Prostate gland (tissue), 2 donors: ENCODE data around the gene TUBGCP3. TPM values are rescaled to one million over a fixed set of nuclear protein-coding genes. Genes with fewer than 3 reads are reported as not detected.

Experiments used
- DNase-seq: peaks from one replicate; pipeline ENCODE4 v3.0.0-alpha.2; 2019; ENCODE audit warnings: low spot score
- H3K27ac ChIP-seq, 2 donors: fragments of 200-600 bp; sonication (generic); 2 replicates each; pipeline ENCODE4 v1.5.1; 2017 to 2019
- H3K27me3 ChIP-seq: fragments of 200-600 bp; sonication (generic); replicated peaks from 2 replicates; pipeline ENCODE4 v1.5.1; 2019; ENCODE audit not compliant: insufficient read depth
- H3K36me3 ChIP-seq, 2 donors: fragments of 200-600 bp; sonication (generic); 1 replicate in 1 of 2; 2 replicates in 1 of 2; pipeline versions ENCODE4 v1.5.1 to v1.8.1; 2017 to 2019
- H3K4me1 ChIP-seq: fragments of 200-600 bp; sonication (generic); replicated peaks from 2 replicates; pipeline ENCODE4 v1.5.1; 2019
- H3K4me3 ChIP-seq, 2 donors: fragments of 200-600 bp; sonication (generic); 2 replicates each; pipeline ENCODE4 v1.5.1; 2017 to 2019
- H3K9me3 ChIP-seq: fragments of 200-600 bp; sonication (generic); 2 replicates; pipeline ENCODE4 v1.5.1; 2017
- CTCF ChIP-seq, 4 experiments: fragments of 200-600 bp in 2 of 4; fragments of 450-650 bp in 2 of 4; sonication (generic) in 2 of 4; IDR thresholded peaks; 1 replicate in 3 of 4; 2 replicates in 1 of 4; pipeline ENCODE4 v1.5.1; 2016 to 2019; ENCODE audit warnings: antibody characterized with exemption in 4 of 4, mild to moderate bottlenecking in 2 of 4, moderate library complexity in 2 of 4
- POLR2A ChIP-seq: fragments of 450-650 bp; IDR thresholded peaks from one replicate; pipeline ENCODE4 v1.6.1; 2016; ENCODE audit warnings: antibody characterized with exemption, mild to moderate bottlenecking
- POLR2AphosphoS5 ChIP-seq: sonication (generic); formaldehyde crosslinking; IDR thresholded peaks from one replicate; pipeline ENCODE4 v1.6.1; 2017; ENCODE audit warnings: antibody characterized with exemption
- WGBS: methylation state at CpG from one replicate; pipeline ENCODE4 v1.1.5; 2018; 5-methylcytosine and 5-hydroxymethylcytosine counted together
- intact Hi-C: fragments of 100-400 bp; cut with DNase I; formaldehyde crosslinking; loops from one replicate; pipeline ENCODE4 v1.14.2; 2022
- total RNA-seq, 2 donors: library from RNA; depleted of rRNA; stranded (reverse); fragments of >200 nt; gene quantifications; one replicate each; pipeline ENCODE4 v1.1.0, GENCODE V29; 2016

TUBGCP3 gene
- 10 to 100 TPM; 19.7 to 37.5 TPM for total RNA-seq

DNA sequence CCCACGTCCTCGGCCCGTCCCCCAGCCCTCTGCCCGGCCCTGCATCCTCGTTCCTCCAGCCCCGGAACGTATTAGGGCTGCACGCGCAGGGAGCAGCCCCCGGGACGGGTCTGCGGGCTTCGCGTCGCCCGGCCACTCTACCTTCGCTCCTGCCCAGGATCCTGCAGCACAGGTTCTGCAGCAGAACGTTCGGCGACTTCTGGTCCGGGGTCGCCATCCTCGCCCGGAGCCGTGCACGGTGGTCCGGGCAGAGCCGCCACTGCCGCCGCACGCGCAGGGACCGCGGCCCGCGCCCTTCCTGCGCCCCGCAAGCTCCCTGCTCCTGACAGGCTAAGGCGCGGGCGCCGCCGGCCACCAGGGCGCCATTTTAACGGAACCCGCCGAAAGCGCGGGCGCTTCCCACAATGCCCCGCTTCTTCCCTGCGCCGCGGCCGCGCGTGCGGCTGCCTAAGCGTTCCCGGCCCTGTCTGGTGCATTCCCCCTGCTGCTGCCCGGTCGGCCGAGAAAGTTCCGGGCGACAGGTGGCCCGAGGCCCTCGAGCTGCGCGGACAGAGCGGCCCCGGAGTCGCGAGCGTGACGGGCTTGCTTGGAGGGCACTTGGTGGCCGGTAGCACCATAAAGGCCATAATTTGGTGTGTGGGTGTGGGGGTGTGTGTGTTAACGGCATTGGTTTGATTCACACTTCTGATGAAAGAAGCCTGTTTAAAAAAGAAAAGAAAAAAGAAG is at the start of gene TUBGCP3:
Gene TUBGCP3 (minus strand): TSS at position 390 of the 726 bp plus-strand sequence. CDS start 173 bp downstream, at position 217.
- Histone ChIP-seq H3K4me3 (peak within 1 kb of the TSS; percentile 95 to 96), H3K36me3 (no peaks in the 10 kb centered on the region), H3K27ac (peak within 1 kb of the TSS; percentile 83 to 91), H3K4me1 (peaks cover 9% of the 10 kb centered on the region), H3K9me3 (no peaks in the 10 kb centered on the region), H3K27me3 (no peaks in the 10 kb centered on the region)
- intact Hi-C loops: no loop called here
- under 1% methylated on average over 63 of the region's 77 CpGs for WGBS
- peak; percentile 64 for DNase-seq
- peak in 3 of 4 experiments; percentile 9 to 52 (median 43) for TF ChIP-seq CTCF (IDR thresholded peaks at IDR 0.05)
- TF ChIP-seq POLR2AphosphoS5: peak; percentile 80
- peak; percentile 40 for TF ChIP-seq POLR2A

DNA sequence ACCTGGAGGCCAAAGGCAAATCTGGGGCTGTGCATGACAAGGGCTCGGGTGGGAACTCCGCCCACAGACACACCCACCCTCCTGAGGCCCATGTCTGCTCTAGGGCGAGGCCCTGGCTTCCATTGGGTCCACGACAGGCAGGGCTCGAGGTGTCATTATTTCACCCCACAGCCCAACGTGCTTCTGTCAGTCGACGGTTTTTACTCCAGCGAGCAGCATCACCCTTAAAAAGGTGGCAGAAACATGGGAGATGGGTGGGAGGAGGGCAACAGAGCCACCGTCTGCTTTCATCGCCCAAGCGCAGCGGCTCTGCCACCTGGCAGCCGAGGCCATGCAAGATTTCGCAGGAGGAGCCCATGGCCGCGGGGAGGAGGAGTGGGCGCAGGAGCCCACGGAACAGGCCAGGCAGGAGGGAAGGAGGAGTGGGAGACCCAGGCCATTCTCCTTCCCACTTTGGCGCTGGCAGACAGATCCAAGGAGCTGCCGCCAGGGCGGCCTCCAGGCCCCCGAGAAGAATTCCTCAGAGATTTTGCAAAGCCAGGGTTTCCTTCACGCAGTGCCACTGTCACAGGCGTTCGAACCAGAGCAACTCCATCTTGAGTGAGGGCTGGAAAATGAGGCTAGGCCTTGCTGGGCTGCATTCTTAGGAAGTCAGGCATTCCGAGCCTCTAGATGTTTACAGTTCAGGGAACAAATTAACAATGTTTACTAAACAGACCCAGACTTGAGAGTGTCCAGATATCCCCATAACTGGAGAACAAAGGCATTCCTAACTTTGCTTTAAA is 49.3 kb upstream of the TUBGCP3 start:
- no peaks in the 10 kb centered on the region for H3K36me3 ChIP-seq
- intact Hi-C loops: no loop called here
- no peaks in the 10 kb centered on the region for H3K9me3 ChIP-seq
- no peaks in the 10 kb centered on the region for H3K4me1 ChIP-seq
- H3K27ac ChIP-seq: no peak overlapping the region
- H3K27me3 ChIP-seq: no peaks in the 10 kb centered on the region
- WGBS: 87% methylated on average over 27 of the region's 27 CpGs
- TF ChIP-seq POLR2AphosphoS5: no peak
- TF ChIP-seq CTCF (IDR thresholded peaks at IDR 0.05): no peak
- no peak for TF ChIP-seq POLR2A
- H3K4me3 ChIP-seq: no peak overlapping the region
- DNase-seq: no peak

DNA sequence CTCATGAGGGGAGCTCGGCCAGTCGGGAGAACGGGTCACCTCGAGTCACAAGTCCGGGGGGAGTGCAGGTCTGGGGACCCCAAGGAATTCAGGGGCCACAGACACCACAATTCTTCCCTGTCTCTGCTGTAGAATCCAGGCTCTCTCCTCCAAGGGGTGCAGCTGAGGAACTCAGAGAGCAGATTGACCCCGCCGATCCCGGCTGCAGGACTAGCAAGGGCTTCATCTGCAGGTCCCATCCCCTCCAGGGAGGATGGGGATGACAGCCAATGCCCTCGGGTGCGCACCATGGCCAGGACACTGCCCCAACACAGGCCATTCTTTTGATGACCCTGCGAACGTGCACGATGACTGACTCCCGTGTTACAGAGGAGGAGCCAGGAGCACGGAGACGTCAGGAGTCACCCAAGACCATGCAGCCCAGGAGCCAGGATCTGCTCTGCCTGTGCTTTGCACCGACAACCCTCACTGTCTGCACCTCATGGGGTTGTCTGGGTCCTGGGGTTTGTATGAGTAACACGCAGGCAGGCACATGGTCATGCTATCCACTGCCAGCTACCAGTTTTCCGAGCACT is 48.5 kb upstream of the TUBGCP3 start:
- no peak for DNase-seq
- Histone ChIP-seq H3K4me1 (no peaks in the 10 kb centered on the region), H3K9me3 (no peaks in the 10 kb centered on the region), H3K36me3 (no peaks in the 10 kb centered on the region), H3K27ac (no peak overlapping the region), H3K27me3 (no peaks in the 10 kb centered on the region), H3K4me3 (no peak overlapping the region)
- TF ChIP-seq CTCF (IDR thresholded peaks at IDR 0.05): no peak
- 89% methylated on average over 19 of the region's 19 CpGs for WGBS
- intact Hi-C loops: no loop called here

GRCh38 chr13:112635323-112635722 is 47.4 kb upstream of the TUBGCP3 start:
- Histone ChIP-seq H3K4me1 (no peaks in the 10 kb centered on the region), H3K4me3 (no peak overlapping the region), H3K27ac (no peak overlapping the region), H3K27me3 (no peaks in the 10 kb centered on the region), H3K36me3 (no peaks in the 10 kb centered on the region), H3K9me3 (no peaks in the 10 kb centered on the region)
- TF ChIP-seq POLR2AphosphoS5: no peak
- TF ChIP-seq CTCF (IDR thresholded peaks at IDR 0.05): no peak
- no peak for TF ChIP-seq POLR2A
- 38% methylated on average over 6 of the region's 6 CpGs for WGBS
- intact Hi-C loops: no loop called here
- no peak for DNase-seq
